Stomach (tissue), 4 donors: ENCODE data around the gene NIPAL3.

ENCODE experiments used
- CTCF ChIP-seq, 7 experiments: fragments of 450-650 bp in 4 of 7; fragments of 200-600 bp in 3 of 7; sonication (generic) in 3 of 7; IDR thresholded peaks; one replicate each; pipeline ENCODE4 v1.5.1; 2016 to 2019; ENCODE audit warnings: antibody characterized with exemption in 7 of 7, control low read depth in 2 of 7, mild to moderate bottlenecking in 1 of 7
- EP300 ChIP-seq: sonication (generic); formaldehyde crosslinking; IDR thresholded peaks from one replicate; pipeline ENCODE4 v1.6.1; 2017; ENCODE audit warnings: antibody characterized with exemption
- POLR2A ChIP-seq, 4 donors: fragments of 450-650 bp; IDR thresholded peaks; one replicate each; pipeline ENCODE4 v1.6.1; 2016; ENCODE audit warnings: antibody characterized with exemption in 4 of 4, control low read depth in 2 of 4, mild to moderate bottlenecking in 1 of 4, moderate library complexity in 1 of 4
- POLR2AphosphoS5 ChIP-seq, 3 donors: sonication (generic); formaldehyde crosslinking; IDR thresholded peaks; one replicate each; pipeline ENCODE4 v1.6.1; 2016; ENCODE audit warnings: antibody characterized with exemption in 3 of 3

- no peak for TF ChIP-seq POLR2A (IDR thresholded peaks at IDR 0.05)
- no peak for TF ChIP-seq CTCF (IDR thresholded peaks at IDR 0.05)
- no peak for TF ChIP-seq EP300
- no peak for TF ChIP-seq POLR2AphosphoS5 (IDR thresholded peaks at IDR 0.05)
These were observed 37.4 kb downstream of the NIPAL3 start for GRCh38 chr1:24452922-24453485.
